ENCODE measurements around the gene RPTOR. TPM values are rescaled to one million over a fixed set of nuclear protein-coding genes. Genes with fewer than 3 reads are reported as not detected.

RPTOR gene
- total and polyA plus RNA-seq, 2 donors (not counting 1 experiment from before 2014, with no cell fraction given) = 6.7 to 22.8 TPM

DNA sequence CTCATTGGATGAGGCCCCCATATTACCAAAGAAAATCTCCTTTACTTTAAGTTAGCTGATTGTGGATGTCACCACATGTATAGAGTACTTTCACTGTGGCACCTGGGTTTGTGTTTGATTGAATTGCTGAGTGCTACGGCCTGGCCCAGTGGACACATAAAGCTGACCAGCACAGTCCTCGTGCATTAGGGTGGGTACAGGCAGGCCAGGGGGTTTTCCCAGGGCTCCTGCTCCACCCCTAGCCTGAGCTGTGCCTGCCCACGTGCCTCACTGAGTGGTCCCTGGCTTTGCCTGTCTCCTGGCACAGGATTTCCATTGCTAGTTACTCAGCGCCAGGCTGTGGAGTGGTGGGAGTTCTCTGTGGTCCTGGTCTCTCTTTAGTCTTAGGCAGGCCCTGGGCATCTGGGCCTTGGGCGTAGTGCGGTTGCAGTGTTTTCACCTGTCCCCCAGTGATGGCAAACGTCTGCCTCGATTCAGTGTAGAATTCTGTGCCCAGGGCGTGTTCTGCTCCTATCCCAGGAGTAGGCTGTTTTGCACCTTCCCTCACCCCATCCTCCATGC is 86.0 kb downstream of the RPTOR start:
- Histone ChIP-seq H3K9ac (ENCODE audit: insufficient read depth, low read length) (no peak overlapping the region), H3K9me3 (ENCODE audit: control insufficient read depth, insufficient read depth, low read depth, low read length) (no peaks in the 10 kb centered on the region), H3K4me3 (replicated peaks in 1 of 4; ENCODE audit: control extremely low read depth in 1 of 4, insufficient read depth in 1 of 4, low read depth in 3 of 4, low read length in 4 of 4) (no peak overlapping the region), H3K4me2 (ENCODE audit: extremely low read depth, insufficient read depth, low read length) (no peak overlapping the region), H3K27me3 (ENCODE audit: control insufficient read depth, insufficient read depth, low read length) (no peaks in the 10 kb centered on the region), H2AFZ (ENCODE audit: low read length) (no peak overlapping the region), H3K27ac (ENCODE audit: insufficient read depth, low read length) (no peak overlapping the region), H4K20me1 (ENCODE audit: control insufficient read depth, extremely low read depth, insufficient read depth, low read length) (no peaks in the 10 kb centered on the region), H3K4me1 (ENCODE audit: control insufficient read depth, extremely low read depth, insufficient read depth, low read length) (no peaks in the 10 kb centered on the region), H3K36me3 (ENCODE audit: control insufficient read depth, insufficient read depth, low read length) (no peaks in the 10 kb centered on the region), H3K79me2 (ENCODE audit: control insufficient read depth, insufficient read depth, low read length) (peaks cover 24% of the 10 kb centered on the region)
- DNase-seq (ENCODE audit: low read depth in 2 of 2) = no peak
- TF ChIP-seq, protein P1, sequence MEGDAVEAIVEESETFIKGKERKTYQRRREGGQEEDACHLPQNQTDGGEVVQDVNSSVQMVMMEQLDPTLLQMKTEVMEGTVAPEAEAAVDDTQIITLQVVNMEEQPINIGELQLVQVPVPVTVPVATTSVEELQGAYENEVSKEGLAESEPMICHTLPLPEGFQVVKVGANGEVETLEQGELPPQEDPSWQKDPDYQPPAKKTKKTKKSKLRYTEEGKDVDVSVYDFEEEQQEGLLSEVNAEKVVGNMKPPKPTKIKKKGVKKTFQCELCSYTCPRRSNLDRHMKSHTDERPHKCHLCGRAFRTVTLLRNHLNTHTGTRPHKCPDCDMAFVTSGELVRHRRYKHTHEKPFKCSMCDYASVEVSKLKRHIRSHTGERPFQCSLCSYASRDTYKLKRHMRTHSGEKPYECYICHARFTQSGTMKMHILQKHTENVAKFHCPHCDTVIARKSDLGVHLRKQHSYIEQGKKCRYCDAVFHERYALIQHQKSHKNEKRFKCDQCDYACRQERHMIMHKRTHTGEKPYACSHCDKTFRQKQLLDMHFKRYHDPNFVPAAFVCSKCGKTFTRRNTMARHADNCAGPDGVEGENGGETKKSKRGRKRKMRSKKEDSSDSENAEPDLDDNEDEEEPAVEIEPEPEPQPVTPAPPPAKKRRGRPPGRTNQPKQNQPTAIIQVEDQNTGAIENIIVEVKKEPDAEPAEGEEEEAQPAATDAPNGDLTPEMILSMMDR (conservative IDR thresholded peaks at IDR 0.05 in 1 of 2, IDR thresholded peaks at IDR 0.05 in 1 of 2; ENCODE audit: low read depth in 1 of 2, low read length in 2 of 2) = no peak
- no peak for TF ChIP-seq EZH2 (IDR thresholded peaks at IDR 0.05; ENCODE audit: low read length, missing control alignments)

DNA sequence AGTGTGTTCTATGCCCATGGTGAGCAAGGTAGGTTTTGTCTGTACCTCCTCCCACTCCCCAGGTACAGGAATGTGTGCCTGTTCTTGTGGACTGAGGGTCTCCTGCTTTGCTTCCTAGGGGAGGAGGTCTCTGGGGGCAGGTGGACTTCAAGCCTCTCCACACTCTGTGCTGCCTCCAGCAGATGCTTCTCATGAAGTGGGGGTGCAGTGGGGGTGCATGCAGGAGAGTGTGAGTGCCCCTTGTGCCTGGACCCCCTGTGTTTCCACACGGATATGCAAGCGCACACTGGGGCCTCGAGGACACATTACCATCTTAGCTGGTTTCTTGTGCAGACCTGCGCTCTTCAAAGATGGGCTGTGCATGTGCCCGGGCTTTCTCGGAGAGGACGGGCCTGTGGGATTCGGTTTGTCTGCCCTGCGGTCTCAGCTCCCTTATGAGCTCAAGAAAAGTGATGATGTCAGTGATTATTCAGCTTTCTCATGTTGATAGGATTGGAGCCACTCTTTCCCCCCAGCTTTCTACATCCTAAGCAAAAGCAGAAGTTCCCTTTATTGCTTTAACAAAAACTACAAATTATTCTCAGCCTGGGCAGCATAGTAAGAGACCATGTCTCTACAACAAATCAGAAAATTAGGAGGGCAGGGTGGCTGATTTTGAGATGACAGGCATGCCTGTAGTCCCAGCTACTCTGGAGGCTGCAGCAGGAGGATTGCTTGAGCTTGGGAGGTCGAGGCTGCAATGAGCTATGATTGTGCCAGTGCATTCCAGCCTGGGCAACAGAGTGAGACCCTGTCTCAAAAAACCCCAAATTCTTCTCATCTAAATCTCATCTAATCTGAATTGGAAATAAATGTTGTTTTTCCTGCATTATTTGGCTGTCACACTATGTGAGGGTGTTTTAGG is 86.8 kb downstream of the RPTOR start:
- Histone ChIP-seq H3K79me2 (ENCODE audit: control insufficient read depth, insufficient read depth, low read length) (peaks cover 25% of the 10 kb centered on the region), H3K4me2 (ENCODE audit: extremely low read depth, insufficient read depth, low read length) (no peak overlapping the region), H3K27ac (ENCODE audit: insufficient read depth, low read length) (no peak overlapping the region), H3K27me3 (ENCODE audit: control insufficient read depth, insufficient read depth, low read length) (no peaks in the 10 kb centered on the region), H3K4me1 (ENCODE audit: control insufficient read depth, extremely low read depth, insufficient read depth, low read length) (no peaks in the 10 kb centered on the region), H3K36me3 (ENCODE audit: control insufficient read depth, insufficient read depth, low read length) (no peaks in the 10 kb centered on the region), H4K20me1 (ENCODE audit: control insufficient read depth, extremely low read depth, insufficient read depth, low read length) (no peaks in the 10 kb centered on the region), H2AFZ (ENCODE audit: low read length) (no peak overlapping the region), H3K9me3 (ENCODE audit: control insufficient read depth, insufficient read depth, low read depth, low read length) (no peaks in the 10 kb centered on the region), H3K4me3 (replicated peaks in 1 of 4; ENCODE audit: control extremely low read depth in 1 of 4, insufficient read depth in 1 of 4, low read depth in 3 of 4, low read length in 4 of 4) (no peak overlapping the region), H3K9ac (ENCODE audit: insufficient read depth, low read length) (no peak overlapping the region)
- no peak for TF ChIP-seq EZH2 (IDR thresholded peaks at IDR 0.05; ENCODE audit: low read length, missing control alignments)
- TF ChIP-seq, protein P1 (conservative IDR thresholded peaks at IDR 0.05 in 1 of 2, IDR thresholded peaks at IDR 0.05 in 1 of 2; ENCODE audit: low read depth in 1 of 2, low read length in 2 of 2) = no peak
- DNase-seq (ENCODE audit: low read depth in 2 of 2) = no peak

DNA sequence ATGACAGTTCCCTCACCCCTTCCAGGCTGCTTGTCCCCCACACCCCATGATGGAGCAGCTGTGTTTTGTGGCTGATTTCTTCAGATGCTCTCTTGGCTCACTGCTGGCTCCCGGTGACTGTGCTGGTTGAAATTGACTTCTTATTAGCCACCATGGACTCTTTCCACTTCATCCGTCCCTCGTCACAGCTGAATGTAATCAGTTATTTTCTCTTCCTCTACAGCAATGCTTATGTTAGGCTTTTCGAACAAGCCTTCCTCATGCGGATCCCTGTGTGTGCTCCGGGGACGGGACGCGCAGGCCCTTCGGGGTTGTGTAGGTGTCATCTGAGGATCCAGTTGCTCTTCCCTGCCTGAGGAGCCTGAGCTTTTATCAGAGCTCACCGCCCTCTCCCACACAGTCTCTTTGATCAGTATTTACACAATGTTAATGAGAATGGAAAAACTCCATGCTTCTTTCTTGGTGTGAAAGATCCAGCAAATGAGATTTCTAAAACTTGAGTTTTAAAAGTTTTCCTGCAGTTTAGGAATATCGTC is 87.5 kb downstream of the RPTOR start:
- peak in 1 of 2 donors; percentile 26 for DNase-seq (ENCODE audit: low read depth in 2 of 2)
- Histone ChIP-seq H3K27me3 (ENCODE audit: control insufficient read depth, insufficient read depth, low read length) (no peaks in the 10 kb centered on the region), H3K27ac (ENCODE audit: insufficient read depth, low read length) (no peak overlapping the region), H2AFZ (ENCODE audit: low read length) (no peak overlapping the region), H3K4me1 (ENCODE audit: control insufficient read depth, extremely low read depth, insufficient read depth, low read length) (no peaks in the 10 kb centered on the region), H4K20me1 (ENCODE audit: control insufficient read depth, extremely low read depth, insufficient read depth, low read length) (no peaks in the 10 kb centered on the region), H3K36me3 (ENCODE audit: control insufficient read depth, insufficient read depth, low read length) (no peaks in the 10 kb centered on the region), H3K4me2 (ENCODE audit: extremely low read depth, insufficient read depth, low read length) (peak overlapping the region; percentile 17), H3K9me3 (ENCODE audit: control insufficient read depth, insufficient read depth, low read depth, low read length) (no peaks in the 10 kb centered on the region), H3K9ac (ENCODE audit: insufficient read depth, low read length) (no peak overlapping the region), H3K4me3 (replicated peaks in 1 of 4; ENCODE audit: control extremely low read depth in 1 of 4, insufficient read depth in 1 of 4, low read depth in 3 of 4, low read length in 4 of 4) (no peak overlapping the region), H3K79me2 (ENCODE audit: control insufficient read depth, insufficient read depth, low read length) (peaks cover 25% of the 10 kb centered on the region)
- TF ChIP-seq, protein P1 (conservative IDR thresholded peaks at IDR 0.05 in 1 of 2, IDR thresholded peaks at IDR 0.05 in 1 of 2; ENCODE audit: low read depth in 1 of 2, low read length in 2 of 2) = no peak
- TF ChIP-seq EZH2 (IDR thresholded peaks at IDR 0.05; ENCODE audit: low read length, missing control alignments) = no peak
